Measurements from ENCODE around the gene CLCNKA. TPM values are rescaled to one million over a fixed set of nuclear protein-coding genes. Genes with fewer than 3 reads are reported as not detected.

CLCNKA gene
- polyA plus RNA-seq, 1 donor (not counting 4 experiments of a cell fraction or from before 2014, with no cell fraction given) = not detected

DNA sequence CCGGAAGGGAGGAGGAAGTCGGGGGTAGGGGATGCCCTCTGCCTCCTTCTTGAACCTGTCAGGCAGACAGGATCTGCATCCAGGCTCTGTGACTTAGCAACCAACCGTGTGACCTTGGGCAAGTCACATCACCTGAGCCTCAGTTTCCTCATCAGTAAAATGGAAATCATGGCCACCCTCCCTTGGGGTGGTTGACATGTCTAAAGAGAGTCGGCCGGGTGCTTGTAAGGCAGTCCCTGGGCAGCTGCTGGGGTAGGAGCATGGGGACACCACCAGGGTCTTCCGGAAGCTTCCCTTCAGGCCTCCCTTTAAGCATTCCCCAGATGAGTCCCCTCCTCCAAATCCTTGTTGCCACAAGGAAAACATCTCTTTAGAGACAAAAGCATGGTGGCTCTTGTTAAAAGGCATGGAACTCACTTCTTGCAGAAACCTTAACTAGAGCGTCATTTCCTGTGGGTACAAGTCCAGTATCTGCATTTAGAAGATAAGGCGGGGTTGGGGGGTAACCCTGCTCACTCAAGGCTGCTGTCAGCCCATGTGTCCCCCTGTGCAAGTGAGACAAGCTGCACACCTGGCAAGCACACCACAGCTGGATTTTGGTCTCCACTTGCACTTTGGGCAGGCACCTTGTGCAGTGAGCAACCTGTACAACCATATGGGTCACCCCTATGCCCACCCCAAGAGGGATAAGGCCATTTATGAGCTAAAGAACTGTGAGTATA lies 32.1 kb downstream of the CLCNKA start:
- Histone ChIP-seq H3K4me2 (ENCODE audit: control insufficient read depth, extremely low read depth, insufficient read depth, low read depth, low read length) (no peak overlapping the region), H3K4me1 (ENCODE audit: control insufficient read depth, extremely low read depth, insufficient read depth, low read length) (no peaks in the 10 kb centered on the region), H3K36me3 (ENCODE audit: control insufficient read depth in 2 of 2, extremely low read depth in 1 of 2, insufficient read depth in 2 of 2, low read length in 2 of 2) (no peaks in the 10 kb centered on the region), H3K79me2 (ENCODE audit: control insufficient read depth, insufficient read depth, low read length) (no peaks in the 10 kb centered on the region), H3K9me1 (ENCODE audit: control insufficient read depth, extremely low read depth, insufficient read depth, low read length) (no peaks in the 10 kb centered on the region), H3K27me3 (ENCODE audit: control insufficient read depth, extremely low read depth, insufficient read depth, low read length) (no peaks in the 10 kb centered on the region), H4K20me1 (ENCODE audit: control insufficient read depth, extremely low read depth, insufficient read depth, low read length) (no peaks in the 10 kb centered on the region), H3K4me3 (ENCODE audit: control insufficient read depth in 2 of 3, extremely low read depth in 1 of 3, insufficient read depth in 2 of 3, low read depth in 1 of 3, low read length in 3 of 3) (no peak overlapping the region), H3K9me3 (ENCODE audit: control insufficient read depth, low read depth, low read length) (no peaks in the 10 kb centered on the region), H2AFZ (ENCODE audit: control insufficient read depth, low read length) (no peak overlapping the region), H3K9ac (ENCODE audit: control insufficient read depth, extremely low read depth, insufficient read depth, low read length) (no peak overlapping the region), H3K27ac (ENCODE audit: control insufficient read depth, insufficient read depth, low read length) (no peak overlapping the region)
- DNase-seq (ENCODE audit: low read depth, low spot score) = no peak
- FAIRE-seq = no peak
- dilution Hi-C loops (cut with MboI; ENCODE audit: extremely low pct_ligation_motif_present, low sequenced_read_pairs) = no loop called here
- TF ChIP-seq, protein P1, sequence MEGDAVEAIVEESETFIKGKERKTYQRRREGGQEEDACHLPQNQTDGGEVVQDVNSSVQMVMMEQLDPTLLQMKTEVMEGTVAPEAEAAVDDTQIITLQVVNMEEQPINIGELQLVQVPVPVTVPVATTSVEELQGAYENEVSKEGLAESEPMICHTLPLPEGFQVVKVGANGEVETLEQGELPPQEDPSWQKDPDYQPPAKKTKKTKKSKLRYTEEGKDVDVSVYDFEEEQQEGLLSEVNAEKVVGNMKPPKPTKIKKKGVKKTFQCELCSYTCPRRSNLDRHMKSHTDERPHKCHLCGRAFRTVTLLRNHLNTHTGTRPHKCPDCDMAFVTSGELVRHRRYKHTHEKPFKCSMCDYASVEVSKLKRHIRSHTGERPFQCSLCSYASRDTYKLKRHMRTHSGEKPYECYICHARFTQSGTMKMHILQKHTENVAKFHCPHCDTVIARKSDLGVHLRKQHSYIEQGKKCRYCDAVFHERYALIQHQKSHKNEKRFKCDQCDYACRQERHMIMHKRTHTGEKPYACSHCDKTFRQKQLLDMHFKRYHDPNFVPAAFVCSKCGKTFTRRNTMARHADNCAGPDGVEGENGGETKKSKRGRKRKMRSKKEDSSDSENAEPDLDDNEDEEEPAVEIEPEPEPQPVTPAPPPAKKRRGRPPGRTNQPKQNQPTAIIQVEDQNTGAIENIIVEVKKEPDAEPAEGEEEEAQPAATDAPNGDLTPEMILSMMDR (optimal IDR thresholded peaks at IDR 0.05 in 1 of 3, IDR thresholded peaks at IDR 0.05 in 1 of 3, conservative IDR thresholded peaks at IDR 0.05 in 1 of 3; ENCODE audit: extremely low read depth in 1 of 3, insufficient read depth in 2 of 3, low read length in 3 of 3) = no peak
- no peak for TF ChIP-seq EZH2 (IDR thresholded peaks at IDR 0.05; ENCODE audit: low read length)

DNA sequence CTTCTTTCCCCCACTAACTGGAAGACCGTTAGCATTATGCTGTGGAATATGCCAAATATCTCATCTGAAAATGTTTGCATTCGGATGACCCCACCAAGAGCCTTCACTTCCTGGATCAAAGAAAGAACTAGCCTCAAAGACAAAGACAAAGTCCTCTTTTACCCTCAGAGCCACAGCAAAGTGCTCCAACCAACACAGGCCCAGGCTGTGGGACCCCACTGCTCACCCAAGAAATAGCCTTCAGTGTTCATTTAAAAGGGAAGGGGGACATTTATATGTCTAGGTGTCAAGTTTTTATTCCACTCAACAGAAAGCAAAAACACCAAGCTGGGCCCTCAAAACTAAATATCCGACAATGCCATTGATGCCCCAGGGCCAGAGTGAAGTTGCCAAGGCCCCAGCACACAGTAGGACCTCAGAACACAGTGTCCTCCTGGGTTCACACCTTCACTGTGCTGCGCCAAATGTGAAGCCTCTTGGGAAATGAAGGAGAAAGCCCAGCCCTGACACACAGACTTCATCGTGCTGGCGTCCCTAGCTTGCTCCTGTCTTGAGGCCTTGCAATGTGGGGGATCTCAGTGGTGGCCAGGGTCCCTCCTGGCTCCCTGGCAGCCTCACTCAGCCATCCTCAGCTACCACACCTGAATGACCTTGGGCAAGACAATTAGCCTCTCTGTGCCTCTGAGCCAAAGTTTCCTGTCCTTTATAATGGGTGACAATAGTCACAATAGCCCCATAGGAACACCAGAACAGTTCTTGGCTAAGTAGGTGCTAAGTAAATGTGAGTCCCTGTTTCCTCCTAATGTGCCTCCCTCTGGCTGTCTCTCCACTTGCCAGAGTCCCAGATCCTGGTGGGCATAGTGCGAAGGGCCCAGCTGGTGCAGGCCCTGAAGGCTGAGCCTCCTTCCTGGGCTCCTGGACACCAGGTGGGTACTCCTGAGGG lies 33.0 kb downstream of the CLCNKA start:
- H3K9me1 ChIP-seq (ENCODE audit: control insufficient read depth, extremely low read depth, insufficient read depth, low read length) = no peaks in the 10 kb centered on the region
- H2AFZ ChIP-seq (ENCODE audit: control insufficient read depth, low read length) = no peak overlapping the region
- H3K27me3 ChIP-seq (ENCODE audit: control insufficient read depth, extremely low read depth, insufficient read depth, low read length) = no peaks in the 10 kb centered on the region
- no peak overlapping the region for H3K4me2 ChIP-seq (ENCODE audit: control insufficient read depth, extremely low read depth, insufficient read depth, low read depth, low read length)
- H3K9me3 ChIP-seq (ENCODE audit: control insufficient read depth, low read depth, low read length) = no peaks in the 10 kb centered on the region
- DNase-seq (ENCODE audit: low read depth, low spot score) (no peak), FAIRE-seq (no peak)
- no peak for TF ChIP-seq EZH2 (IDR thresholded peaks at IDR 0.05; ENCODE audit: low read length)
- TF ChIP-seq, protein P1 (optimal IDR thresholded peaks at IDR 0.05 in 1 of 3, IDR thresholded peaks at IDR 0.05 in 1 of 3, conservative IDR thresholded peaks at IDR 0.05 in 1 of 3; ENCODE audit: extremely low read depth in 1 of 3, insufficient read depth in 2 of 3, low read length in 3 of 3) = no peak
- H3K4me3 ChIP-seq (ENCODE audit: control insufficient read depth in 2 of 3, extremely low read depth in 1 of 3, insufficient read depth in 2 of 3, low read depth in 1 of 3, low read length in 3 of 3) = no peak overlapping the region
- dilution Hi-C loops (cut with MboI; ENCODE audit: extremely low pct_ligation_motif_present, low sequenced_read_pairs) = no loop called here
- no peak overlapping the region for H3K27ac ChIP-seq (ENCODE audit: control insufficient read depth, insufficient read depth, low read length)
- no peaks in the 10 kb centered on the region for H3K4me1 ChIP-seq (ENCODE audit: control insufficient read depth, extremely low read depth, insufficient read depth, low read length)
- no peaks in the 10 kb centered on the region for H4K20me1 ChIP-seq (ENCODE audit: control insufficient read depth, extremely low read depth, insufficient read depth, low read length)
- H3K9ac ChIP-seq (ENCODE audit: control insufficient read depth, extremely low read depth, insufficient read depth, low read length) = no peak overlapping the region
- no peaks in the 10 kb centered on the region for H3K79me2 ChIP-seq (ENCODE audit: control insufficient read depth, insufficient read depth, low read length)
- no peaks in the 10 kb centered on the region for H3K36me3 ChIP-seq (ENCODE audit: control insufficient read depth in 2 of 2, extremely low read depth in 1 of 2, insufficient read depth in 2 of 2, low read length in 2 of 2)
